GM12878 (cell line): Measurements from ENCODE around the gene KCTD6. TPM values are rescaled to one million over a fixed set of nuclear protein-coding genes. Genes with fewer than 3 reads are reported as not detected.

Experiments used
- ATAC-seq: fragments of 200-7000 bp; cut with Tn5 transposase; 3 replicates; pipeline ENCODE4 v1.9.1; 2020; ENCODE audit warnings: mild to moderate bottlenecking, moderate library complexity
- BruUV-seq: library from RNA; stranded (reverse); fragments of 400-500 nt; replicated peaks from 2 replicates; lab custom pipeline; 2021; lab: Mats Ljungman, UMichigan
- CTCF ChIA-PET: fragments of 300-600 bp; sonication (Branson Sonifier 250); formaldehyde crosslinking; extraction: SDS; loops from one replicate; lab custom pipeline; 2021; ENCODE audit warnings: inconsistent platforms; lab: Yijun Ruan, JAX
- POLR2A ChIA-PET: fragments of 350-600 bp; formaldehyde crosslinking; extraction: SDS; loops from one replicate; lab custom pipeline; 2021; ENCODE audit warnings: inconsistent platforms; lab: Charles Lee
- RAD21 ChIA-PET: fragments of 300-600 bp; sonication (Branson Sonifier 250); formaldehyde crosslinking; loops from one replicate; lab custom pipeline; 2023; ENCODE audit warnings: antibody characterized with exemption; ENCODE audit not compliant: unreplicated experiment; lab: Charles Lee
- SMC1A ChIA-PET: fragments of 300-600 bp; sonication (Branson Sonifier 250); formaldehyde crosslinking; loops from one replicate; lab custom pipeline; 2023; ENCODE audit not compliant: unreplicated experiment, uncharacterized antibody; lab: Charles Lee
- DNase-seq: peaks from one replicate; pipeline ENCODE4 v3.0.0-alpha.2; 2011; ENCODE audit warnings: low read depth, low spot score
- FAIRE-seq: peaks from 3 replicates; lab custom pipeline; 2011; peaks lifted over from hg19 to GRCh38; lab: Jason Lieb, UNC
- H2AFZ ChIP-seq: 2 replicates; pipeline ENCODE4 v1.6.0; 2011; ENCODE audit warnings: low read depth, low read length, control low read depth; ENCODE audit not compliant: control insufficient read depth
- H3K27ac ChIP-seq: 2 replicates; pipeline ENCODE4 v1.5.1; 2011; ENCODE audit warnings: control low read depth; ENCODE audit not compliant: control insufficient read depth, insufficient read depth
- H3K27me3 ChIP-seq, 2 experiments: replicated peaks in 1 of 2; 2 replicates each; pipeline versions ENCODE4 v1.6.0 to v1.6.1; 2011; ENCODE audit warnings: low read length in 1 of 2; ENCODE audit not compliant: control insufficient read depth in 2 of 2, insufficient read depth in 2 of 2
- H3K36me3 ChIP-seq, 2 experiments: 2 replicates each; pipeline ENCODE4 v1.5.1; 2011; ENCODE audit warnings: low read length in 1 of 2; ENCODE audit not compliant: control insufficient read depth in 2 of 2, insufficient read depth in 2 of 2
- H3K4me1 ChIP-seq: 2 replicates; pipeline ENCODE4 v1.6.1; 2011; ENCODE audit warnings: mild to moderate bottlenecking, low read length, moderate library complexity, mixed read lengths; ENCODE audit not compliant: control insufficient read depth, insufficient read depth
- H3K4me2 ChIP-seq: 2 replicates; pipeline ENCODE4 v1.6.0; 2011; ENCODE audit warnings: control low read depth; ENCODE audit not compliant: control insufficient read depth, insufficient read depth
- H3K4me3 ChIP-seq: fragments of 200-600 bp; sonication (generic); 2 replicates; pipeline ENCODE4 v1.5.1; 2016
- H3K79me2 ChIP-seq: 2 replicates; pipeline ENCODE4 v1.6.0; 2011; ENCODE audit warnings: low read length; ENCODE audit not compliant: control insufficient read depth, insufficient read depth
- H3K9ac ChIP-seq: 2 replicates; pipeline ENCODE4 v1.8.0; 2011; ENCODE audit warnings: low read length, control low read depth, mixed read lengths; ENCODE audit not compliant: control insufficient read depth, insufficient read depth
- H3K9me3 ChIP-seq: replicated peaks from 3 replicates; pipeline ENCODE4 v1.5.1; 2011; ENCODE audit warnings: mild to moderate bottlenecking, low read length; ENCODE audit not compliant: control insufficient read depth, insufficient read depth
- H4K20me1 ChIP-seq: 2 replicates; pipeline ENCODE4 v1.6.0; 2011; ENCODE audit not compliant: control insufficient read depth, insufficient read depth
- BACH1 ChIP-seq: fragments of 450-650 bp; IDR thresholded peaks from 2 replicates; pipeline ENCODE4 v1.6.1; 2017; ENCODE audit warnings: mild to moderate bottlenecking, borderline replicate concordance
- CBFB ChIP-seq: IDR thresholded peaks from 2 replicates; pipeline ENCODE4 v1.6.1; 2016; ENCODE audit warnings: antibody characterized with exemption, low read depth
- CBX3 ChIP-seq: fragments of 200-600 bp; sonication (generic); IDR thresholded peaks from 2 replicates; pipeline ENCODE4 v1.6.1; 2016; ENCODE audit warnings: low read depth, borderline replicate concordance
- JUND ChIP-seq: IDR thresholded peaks from 2 replicates; pipeline ENCODE4 v1.6.1; 2012; ENCODE audit warnings: low read depth, mild to moderate bottlenecking, low read length, improper control_type of control experiment, moderate library complexity
- LARP7 ChIP-seq: fragments of 450-650 bp; IDR thresholded peaks from 2 replicates; pipeline ENCODE4 v1.6.1; 2017; ENCODE audit warnings: mild to moderate bottlenecking
- MYB ChIP-seq: fragments of 150-350 bp; IDR thresholded peaks from 2 replicates; pipeline ENCODE4 v1.6.1; 2014; ENCODE audit warnings: mild to moderate bottlenecking, low read depth, low read length, borderline replicate concordance
- MYC ChIP-seq: IDR thresholded peaks from 2 replicates; pipeline ENCODE4 v1.6.1; 2011; ENCODE audit warnings: mild to moderate bottlenecking, low read length, moderate library complexity, inconsistent platforms; ENCODE audit not compliant: insufficient read depth, insufficient replicate concordance, insufficient read length, severe bottlenecking
- NR2F1 ChIP-seq: fragments of 450-650 bp; conservative IDR thresholded peaks from 2 replicates; pipeline ENCODE4 v1.6.1; 2017; ENCODE audit warnings: mild to moderate bottlenecking
- REST ChIP-seq: IDR thresholded peaks from 2 replicates; pipeline ENCODE4 v1.6.1; 2012; ENCODE audit warnings: mild to moderate bottlenecking, low read depth, low read length
- SMARCA5 ChIP-seq: fragments of 450-650 bp; IDR thresholded peaks from 2 replicates; pipeline ENCODE4 v1.6.1; 2017; ENCODE audit warnings: mild to moderate bottlenecking
- ZNF207 ChIP-seq: fragments of 450-650 bp; IDR thresholded peaks from 2 replicates; pipeline ENCODE4 v1.6.1; 2014; ENCODE audit warnings: antibody characterized with exemption, mild to moderate bottlenecking, borderline replicate concordance
- WGBS: methylation state at CpG from one replicate; pipeline ENCODE4 v1.1.6; 2016; ENCODE audit warnings: low lambda C conversion rate; ENCODE audit not compliant: insufficient replicate concordance, insufficient coverage; ENCODE audit errors: missing lambda C conversion rate; 5-methylcytosine and 5-hydroxymethylcytosine counted together
- in situ Hi-C: fragments of 300-500 bp; cut with MboI; formaldehyde crosslinking; loops from 9 replicates; pipeline ENCODE4 v1.14.3; 2018; ENCODE audit warnings: mixed read lengths
- intact Hi-C: fragments of 100-400 bp; cut with micrococcal nuclease; formaldehyde crosslinking; loops from one replicate; pipeline ENCODE4 v1.14.2; 2022; ENCODE audit not compliant: unreplicated experiment
- polyA plus RNA-seq, 11 experiments: library from polyadenylated mRNA; depleted of rRNA in 4 of 11; unstranded in 6 of 11; stranded (reverse) in 5 of 11; fragments of >200 nt; fragmentation: Nextera tagmentation in 4 of 11; fragmentation: Illumina TruSeq in 1 of 11; extraction: Ambion mirVana in 4 of 11; extraction: Trizol in 1 of 11; gene quantifications; 1 replicate in 1 of 11; 2 replicates in 10 of 11; pipeline versions ENCODE4 v1.2.1 to v1.2.3, GENCODE V29; 2011 to 2016; ENCODE audit warnings: inconsistent platforms in 2 of 11, missing spikeins in 2 of 11, low read depth in 1 of 11
- total RNA-seq, 4 experiments: library from RNA; depleted of rRNA in 3 of 4; stranded (reverse); fragments of >200 nt in 3 of 4; fragmentation: Illumina TruSeq in 1 of 4; extraction: Trizol in 1 of 4; gene quantifications; 2 replicates each; pipeline versions ENCODE4 v1.2.1 to v1.2.3, GENCODE V29; 2013 to 2021

Gene KCTD6
- total and polyA plus RNA-seq, 10 of the 15 experiments (the other 5 are each of a cell fraction or from before 2014, with no cell fraction given): 5.2 to 10.7 (median 8.7) TPM

DNA sequence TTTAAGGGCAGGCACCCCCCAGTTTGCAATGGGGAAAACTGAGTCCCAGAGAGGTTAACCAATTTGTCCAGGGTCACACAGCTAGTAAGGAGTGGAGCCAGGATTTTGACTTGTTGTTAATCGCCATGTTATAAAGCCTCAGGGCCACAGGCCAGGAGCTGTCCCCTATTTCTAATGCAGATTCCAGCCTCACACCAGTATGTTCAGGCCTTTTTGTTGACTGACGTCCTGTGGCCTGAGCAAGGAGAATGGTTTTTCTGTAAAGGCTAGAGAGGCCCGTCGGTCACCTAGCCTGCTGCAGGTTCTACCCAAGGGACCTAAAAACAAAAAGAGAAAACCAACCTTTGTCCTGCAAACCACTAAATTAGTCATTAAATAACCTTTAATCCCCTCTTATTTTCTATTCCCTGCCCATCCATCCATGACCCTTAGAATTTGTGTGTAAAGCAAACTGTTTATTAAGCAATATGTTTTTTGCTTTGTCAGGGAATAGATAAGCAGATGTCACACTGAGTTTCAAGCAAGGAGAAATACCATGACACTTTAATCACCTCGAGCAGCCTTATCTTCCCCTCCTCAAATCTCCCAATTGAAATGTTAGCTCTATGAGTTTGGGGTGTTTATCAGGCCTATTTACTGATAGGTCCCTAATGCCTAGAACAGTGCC, 31.0 kb downstream of the KCTD6 start:
- H3K27me3 ChIP-seq: no peaks in the 10 kb centered on the region
- peak; percentile 40; the same call in 2 of the 3 replicates for ATAC-seq
- H2AFZ ChIP-seq: no peak overlapping the region
- in situ Hi-C loops (no loop called here), intact Hi-C loops (no loop called here)
- H3K9ac ChIP-seq: no peak overlapping the region
- no peaks in the 10 kb centered on the region for H3K79me2 ChIP-seq
- no peak for DNase-seq
- WGBS: 10% methylated on average over 5 of the region's 5 CpGs
- H3K4me3 ChIP-seq: no peak overlapping the region
- ChIA-PET RAD21 (interaction anchor here (0.8 kb wide), 1 partner anchor 59 kb away, joined by 4 read pairs; no protein-coding TSS in a partner anchor), SMC1A (interaction anchor here (0.8 to 1.5 kb wide), 2 partner anchors 9 to 217 kb away, joined by 3 to 5 read pairs; partner anchors contain the start of genes HTD2 and RPP14), POLR2A (no interaction called here), CTCF (interaction anchor here (0.9 to 1.6 kb wide), 7 partner anchors 9 to 216 kb away, joined by 3 to 5 read pairs (median 3); partner anchors contain the start of gene KCTD6)
- no peaks in the 10 kb centered on the region for H3K36me3 ChIP-seq
- H4K20me1 ChIP-seq: no peaks in the 10 kb centered on the region
- TF ChIP-seq SMARCA5 (no peak), NR2F1 (peak; percentile 64; the same call in 1 of the 2 replicates)
- no TSS peak for BruUV-seq
- no peaks in the 10 kb centered on the region for H3K9me3 ChIP-seq
- FAIRE-seq: no peak
- H3K4me2 ChIP-seq: no peak overlapping the region
- no peak overlapping the region for H3K27ac ChIP-seq
- H3K4me1 ChIP-seq: no peaks in the 10 kb centered on the region

DNA sequence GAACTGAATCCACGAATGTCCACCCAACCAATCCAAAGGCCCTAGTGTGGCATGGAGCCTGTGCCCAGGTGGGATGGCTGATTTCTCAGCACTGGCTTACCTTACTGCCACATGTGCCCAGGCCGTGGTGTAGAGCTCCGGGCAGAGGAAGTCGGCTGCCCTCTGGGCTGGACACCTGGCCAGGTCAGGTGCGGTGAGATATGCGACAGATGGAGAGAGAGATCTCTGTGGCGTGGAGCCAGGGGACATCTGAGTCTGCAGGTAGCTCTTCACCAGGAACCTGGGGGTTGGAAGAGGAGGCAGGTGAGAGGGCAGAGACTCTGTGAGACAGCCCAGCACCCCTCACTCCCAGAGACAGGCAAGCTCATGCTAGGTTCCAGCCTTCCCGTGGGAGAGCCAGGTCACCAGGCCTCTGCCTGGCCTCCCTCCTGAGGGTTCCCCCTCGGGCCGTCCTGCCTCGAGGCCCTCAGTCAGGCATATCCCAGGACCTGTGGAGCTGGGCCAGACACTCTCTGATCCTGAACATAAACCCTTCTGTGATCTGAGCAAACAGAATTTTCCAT, 32.5 kb downstream of the KCTD6 start:
- ChIA-PET POLR2A (interaction anchor here (0.8 kb wide), 1 partner anchor 218 kb away, joined by 3 read pairs; the partner anchor contains the start of genes HTD2 and RPP14), RAD21 (no interaction called here), CTCF (interaction anchor here (1.2 to 1.4 kb wide), 3 partner anchors 32 to 218 kb away, joined by 3 to 4 read pairs (median 3); partner anchors contain the start of genes HTD2, KCTD6 and RPP14), SMC1A (no interaction called here)
- ATAC-seq: no peak
- intact Hi-C loops: no loop called here
- Histone ChIP-seq H3K36me3 (no peaks in the 10 kb centered on the region), H3K4me1 (no peaks in the 10 kb centered on the region), H3K4me3 (no peak overlapping the region), H2AFZ (no peak overlapping the region), H3K9me3 (no peaks in the 10 kb centered on the region), H3K9ac (no peak overlapping the region), H4K20me1 (no peaks in the 10 kb centered on the region), H3K4me2 (no peak overlapping the region), H3K27me3 (no peaks in the 10 kb centered on the region), H3K27ac (no peak overlapping the region), H3K79me2 (no peaks in the 10 kb centered on the region)
- BruUV-seq: no TSS peak
- in situ Hi-C loops: no loop called here
- DNase-seq: no peak
- TF ChIP-seq LARP7 (no peak), ZNF207 (no peak), JUND (no peak), BACH1 (no peak), MYB (no peak), CBX3 (no peak), REST (no peak), CBFB (no peak), MYC (no peak)
- FAIRE-seq: no peak
- WGBS: 62% methylated on average over 11 of the region's 11 CpGs
